Smooth muscle cell of the pulmonary artery (primary cell): ENCODE results near the gene COMMD6. TPM values are rescaled to one million over a fixed set of nuclear protein-coding genes. Genes with fewer than 3 reads are reported as not detected.

ENCODE experiments used
- total RNA-seq: library from RNA; depleted of rRNA; stranded (reverse); fragments of >200 nt; gene quantifications from 2 replicates; pipeline ENCODE4 v1.2.3, GENCODE V29; 2014

The COMMD6 gene
- 38.3 and 44.0 TPM in 2 replicates for total RNA-seq

DNA sequence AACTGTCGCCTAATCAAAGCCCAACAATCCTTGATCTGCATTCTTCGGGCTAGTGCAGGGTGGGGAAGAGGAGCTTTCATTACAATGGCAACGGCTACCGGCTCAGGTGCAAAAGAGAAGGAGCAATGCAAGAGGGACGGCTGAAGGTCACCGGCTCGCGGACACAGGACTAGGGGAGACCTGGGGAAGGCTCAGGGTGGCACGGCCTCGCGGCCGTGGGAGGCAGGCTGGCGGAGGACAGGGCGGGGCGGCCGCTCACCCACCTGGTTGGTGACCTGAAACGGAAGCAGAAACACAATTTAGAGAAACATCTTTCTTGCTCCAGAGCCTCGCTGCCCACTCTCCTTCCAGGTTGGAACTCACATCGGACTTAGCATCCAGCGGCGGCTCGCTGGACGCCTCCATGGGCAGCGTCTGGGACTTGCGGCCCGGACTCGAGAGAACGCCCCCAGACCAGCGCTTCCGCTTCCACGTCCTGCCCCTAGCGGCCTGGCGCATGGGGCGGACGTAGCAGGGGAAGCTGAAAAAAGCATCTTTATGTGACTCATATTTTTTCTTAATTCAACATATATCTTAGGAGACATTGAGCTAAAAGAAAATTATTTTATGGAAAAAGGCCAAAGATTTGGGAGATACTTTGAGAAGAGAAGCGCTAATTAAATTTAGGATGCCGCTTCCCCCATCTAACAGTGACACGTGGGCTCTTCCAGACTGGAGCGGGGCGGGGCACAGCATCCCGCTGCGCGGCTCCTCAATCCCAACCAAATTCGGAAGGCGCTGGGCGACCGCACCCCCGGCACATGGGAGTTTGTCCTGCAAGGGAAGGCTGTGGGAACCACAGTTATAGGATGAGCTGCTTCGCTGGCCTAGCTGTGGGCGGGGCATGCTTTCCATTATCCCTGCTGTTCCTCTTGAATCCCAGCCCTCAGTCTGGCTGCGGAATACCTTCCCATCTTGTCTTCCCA lies at the start of gene COMMD6:
Gene COMMD6, minus strand, starts transcription at position 441 of the 965 bp plus-strand sequence. Its CDS starts 36 bp downstream, at position 405.

DNA sequence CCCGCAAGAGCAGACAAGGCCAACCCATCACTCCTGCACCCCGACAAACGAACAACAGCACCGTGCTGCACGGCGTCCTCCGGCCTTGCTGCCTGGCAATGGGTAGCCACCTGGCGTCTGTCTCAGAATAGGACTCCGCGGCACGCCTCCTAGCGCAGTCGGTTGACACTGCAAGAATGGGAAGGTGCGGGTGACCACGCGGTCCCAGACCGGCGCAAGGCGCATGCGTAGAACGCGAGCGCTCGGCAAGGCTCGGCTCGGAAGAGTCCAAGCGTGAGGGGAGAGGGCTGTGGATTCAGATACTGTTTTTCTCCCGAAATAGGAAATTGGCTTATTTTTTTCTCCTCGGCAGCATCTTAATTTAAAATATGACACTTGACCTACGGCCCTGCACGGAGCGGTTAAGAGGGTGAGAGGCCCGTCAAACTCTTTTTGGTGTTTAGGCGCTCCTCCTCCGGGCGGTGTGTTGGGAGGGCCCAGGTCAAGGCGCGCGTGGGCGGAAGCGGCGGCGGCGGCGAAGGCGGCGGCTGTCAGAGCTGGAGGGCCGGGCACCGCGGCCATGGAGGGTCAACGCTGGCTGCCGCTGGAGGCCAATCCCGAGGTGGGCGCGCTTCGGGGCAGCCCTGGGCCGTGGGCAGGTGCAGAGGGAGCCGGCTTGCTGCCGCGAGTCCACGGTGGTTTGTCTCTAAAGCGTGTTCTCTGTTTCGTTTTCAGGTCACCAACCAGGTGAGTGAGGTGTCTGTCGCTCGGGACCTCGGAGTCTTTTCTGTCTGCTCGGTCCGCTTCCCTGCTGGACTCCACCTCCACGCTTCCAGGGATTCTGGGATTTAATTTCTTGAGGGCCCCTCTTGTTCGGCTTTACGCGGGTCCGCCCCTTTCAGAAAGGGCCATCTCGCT lies 11.9 kb upstream of the COMMD6 start, which contains the start of gene UCHL3:
Gene UCHL3, plus strand, starts transcription at position 530 of the 897 bp plus-strand sequence. Its CDS starts 30 bp downstream, at position 560.

DNA sequence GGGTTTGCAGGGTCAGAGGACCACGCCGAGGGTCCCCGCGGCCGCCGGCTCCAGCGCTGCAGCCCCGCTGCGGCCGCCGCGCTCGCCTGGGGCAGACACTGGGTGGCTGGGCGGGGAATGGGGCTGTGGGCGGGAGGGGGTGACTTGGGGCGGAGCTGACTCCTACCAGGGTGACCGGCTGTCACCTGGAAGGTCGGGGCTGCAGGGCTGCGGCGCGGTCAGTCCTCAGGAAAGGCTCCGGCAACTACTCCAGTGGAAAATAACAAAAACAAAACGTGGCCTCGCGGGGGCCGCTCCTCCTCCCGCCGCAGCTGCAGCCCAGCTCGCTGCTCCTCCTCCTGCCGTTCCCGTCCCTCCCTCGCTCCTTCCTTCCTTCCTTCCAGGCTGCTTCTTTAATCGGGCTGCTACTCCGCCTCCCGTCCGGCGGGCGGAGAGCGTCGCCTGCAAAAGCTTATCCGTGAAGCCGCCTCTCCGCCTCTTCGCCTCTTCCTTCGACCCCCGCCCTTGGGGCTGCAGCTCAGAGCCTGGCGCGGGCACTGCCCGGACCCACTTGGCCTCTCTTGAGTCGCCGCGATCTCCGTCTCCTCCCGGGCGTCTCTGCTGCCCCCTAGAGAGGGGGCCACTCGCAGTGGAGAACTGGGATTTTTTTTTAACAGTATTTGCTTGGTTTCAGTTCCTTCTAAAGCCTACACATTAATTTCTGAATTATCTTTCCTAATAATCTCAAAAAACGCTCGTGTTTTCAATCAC lies 55.4 kb downstream of the COMMD6 start, which contains the start of gene TBC1D4:
Gene TBC1D4, minus strand, starts transcription at position 100 of the 750 bp plus-strand sequence. CDS start 402 bp downstream, outside the sequence.

Other genes with a start within 250 kb of the COMMD6 start
- 19.7 and 21.8 TPM in 2 replicates for gene TBC1D4, start 55.7 kb downstream of the COMMD6 start, total RNA-seq
- 20.2 and 20.6 TPM in 2 replicates for gene UCHL3, start 11.9 kb upstream of the COMMD6 start, total RNA-seq
- 376 and 529 TPM in 2 replicates for gene LMO7, start 98.5 kb upstream of the COMMD6 start, total RNA-seq